Karpas-422 (cell line): ENCODE results near the gene NUP88. TPM values are rescaled to one million over a fixed set of nuclear protein-coding genes. Genes with fewer than 3 reads are reported as not detected.

Source experiments
- DNase-seq: peaks from one replicate; pipeline ENCODE4 v3.0.0-alpha.2; 2015
- H2AFZ ChIP-seq: fragments of 200-600 bp; sonication (generic); 2 replicates; pipeline ENCODE4 v1.6.1; 2014; ENCODE audit warnings: antibody characterized with exemption, low read length, mixed read lengths
- H3K27ac ChIP-seq: fragments of 200-600 bp; sonication (generic); 2 replicates; pipeline ENCODE4 v1.5.1; 2014; ENCODE audit warnings: mild to moderate bottlenecking, low read length, moderate library complexity
- H3K27me3 ChIP-seq: fragments of 200-600 bp; sonication (generic); 2 replicates; pipeline ENCODE4 v1.6.1; 2014; ENCODE audit warnings: low read length, mixed read lengths
- H3K36me3 ChIP-seq: fragments of 200-600 bp; sonication (generic); 2 replicates; pipeline ENCODE4 v1.6.1; 2014; ENCODE audit warnings: low read length, mixed read lengths; ENCODE audit not compliant: insufficient read depth
- H3K4me1 ChIP-seq: fragments of 200-600 bp; sonication (generic); 2 replicates; pipeline ENCODE4 v1.6.1; 2014; ENCODE audit warnings: mild to moderate bottlenecking, low read length, mixed read lengths
- H3K4me2 ChIP-seq: fragments of 200-600 bp; sonication (generic); 2 replicates; pipeline ENCODE4 v1.6.1; 2014; ENCODE audit warnings: low read length, low read depth, mild to moderate bottlenecking; ENCODE audit not compliant: poor library complexity, severe bottlenecking
- H3K4me3 ChIP-seq: fragments of 200-600 bp; sonication (generic); 2 replicates; pipeline ENCODE4 v1.5.1; 2014; ENCODE audit warnings: mild to moderate bottlenecking, antibody characterized with exemption, low read length, mixed read lengths
- H3K79me2 ChIP-seq: fragments of 200-600 bp; sonication (generic); 2 replicates; pipeline ENCODE4 v1.6.1; 2014; ENCODE audit warnings: mild to moderate bottlenecking, low read length, mixed read lengths
- H3K9ac ChIP-seq: fragments of 200-600 bp; sonication (generic); 2 replicates; pipeline ENCODE4 v1.6.0; 2014; ENCODE audit warnings: low read length
- H3K9me2 ChIP-seq: fragments of 200-600 bp; sonication (generic), shearing (Covaris generic); replicated peaks from 2 replicates; pipeline ENCODE4 v1.6.0; 2014; ENCODE audit warnings: mild to moderate bottlenecking, low read length, moderate library complexity; ENCODE audit not compliant: insufficient read depth
- H3K9me3 ChIP-seq: fragments of 300-700, 200-600 bp; sonication (generic); 2 replicates; pipeline ENCODE4 v1.6.1; 2014; ENCODE audit warnings: low read length, mixed read lengths
- H4K20me1 ChIP-seq: fragments of 200-600 bp; sonication (generic); 2 replicates; pipeline ENCODE4 v1.6.1; 2014; ENCODE audit warnings: mild to moderate bottlenecking, antibody characterized with exemption, low read length, low read depth; ENCODE audit not compliant: insufficient read depth
- total RNA-seq: library from RNA; depleted of rRNA; stranded (reverse); fragments of >200 nt; shearing (Covaris generic); gene quantifications from 2 replicates; pipeline ENCODE4 v1.2.3, GENCODE V29; 2014; ENCODE audit warnings: low replicate concordance

NUP88 gene
- total RNA-seq, 1 experiment from 2014 or later: 116 TPM

GRCh38 chr17:5429191-5429887 lies 9.9 kb upstream of the NUP88 start:
- Histone ChIP-seq H3K9me3 (no peaks in the 10 kb centered on the region), H3K79me2 (0 out of 2 replicates have a peak, but pooled peaks cover 8% of the 10 kb centered on the region), H3K9ac (no peak overlapping the region), H3K36me3 (peaks cover 44% of the 10 kb centered on the region), H3K4me3 (no peak overlapping the region), H3K4me2 (no peak overlapping the region), H3K27me3 (no peaks in the 10 kb centered on the region), H3K9me2 (no peaks in the 10 kb centered on the region), H3K4me1 (no peaks in the 10 kb centered on the region), H4K20me1 (0 out of 2 replicates have a peak, but pooled peaks cover 4% of the 10 kb centered on the region), H3K27ac (no peak overlapping the region), H2AFZ (no peak overlapping the region)
- DNase-seq: no peak

GRCh38 chr17:5425826-5426225 lies 6.4 kb upstream of the NUP88 start:
- H3K4me3 ChIP-seq: no peak overlapping the region
- H3K9me3 ChIP-seq: no peaks in the 10 kb centered on the region
- no peak overlapping the region for H3K9ac ChIP-seq
- no peak overlapping the region for H3K4me2 ChIP-seq
- no peaks in the 10 kb centered on the region for H3K27me3 ChIP-seq
- H3K4me1 ChIP-seq: peaks cover 8% of the 10 kb centered on the region
- no peaks in the 10 kb centered on the region for H3K9me2 ChIP-seq
- peaks cover 35% of the 10 kb centered on the region for H3K79me2 ChIP-seq
- H4K20me1 ChIP-seq: peaks cover 3% of the 10 kb centered on the region; the same call in 1 of the 2 replicates
- H2AFZ ChIP-seq: no peak overlapping the region
- no peak for DNase-seq
- H3K36me3 ChIP-seq: peaks cover 46% of the 10 kb centered on the region
- no peak overlapping the region for H3K27ac ChIP-seq

- no peak overlapping the region for H3K4me3 ChIP-seq
- H3K9me2 ChIP-seq: no peaks in the 10 kb centered on the region
- H3K79me2 ChIP-seq: peaks cover 43% of the 10 kb centered on the region
- peaks cover 46% of the 10 kb centered on the region for H3K36me3 ChIP-seq
- no peak overlapping the region for H2AFZ ChIP-seq
- no peak overlapping the region for H3K9ac ChIP-seq
- peaks cover 5% of the 10 kb centered on the region; the same call in 1 of the 2 replicates for H4K20me1 ChIP-seq
- no peaks in the 10 kb centered on the region for H3K9me3 ChIP-seq
- no peaks in the 10 kb centered on the region for H3K27me3 ChIP-seq
- H3K27ac ChIP-seq: no peak overlapping the region
- no peak for DNase-seq
- no peak overlapping the region for H3K4me2 ChIP-seq
- H3K4me1 ChIP-seq: peaks cover 10% of the 10 kb centered on the region
These were observed 5.4 kb upstream of the NUP88 start for GRCh38 chr17:5424909-5425308.

- Histone ChIP-seq H3K4me3 (no peak overlapping the region), H3K9me2 (no peaks in the 10 kb centered on the region), H3K4me2 (no peak overlapping the region), H3K27ac (no peak overlapping the region), H3K9me3 (no peaks in the 10 kb centered on the region), H3K9ac (no peak overlapping the region), H2AFZ (no peak overlapping the region), H3K4me1 (peaks cover 19% of the 10 kb centered on the region), H3K79me2 (peaks cover 62% of the 10 kb centered on the region), H4K20me1 (peaks cover 6% of the 10 kb centered on the region; the same call in 1 of the 2 replicates), H3K27me3 (no peaks in the 10 kb centered on the region), H3K36me3 (peaks cover 38% of the 10 kb centered on the region)
- DNase-seq: no peak
These were observed 3.0 kb upstream of the NUP88 start for GRCh38 chr17:5422505-5422904.

GRCh38 chr17:5419959-5420653 lies 644 bp upstream of the NUP88 start, which contains the start of gene RPAIN:
Gene RPAIN (plus strand): TSS chr17:5420182. CDS start chr17:5420211, 29 bp downstream.
- peaks cover 15% of the 10 kb centered on the region; the same call in 1 of the 2 replicates for H4K20me1 ChIP-seq
- H3K79me2 ChIP-seq: peaks cover 80% of the 10 kb centered on the region
- peak within 1 kb of the TSS; percentile 97 for H3K4me3 ChIP-seq
- H3K9ac ChIP-seq: peak within 1 kb of the TSS; percentile 96
- peak within 1 kb of the TSS; percentile 69; the same call in 1 of the 2 replicates for H2AFZ ChIP-seq
- peaks cover 44% of the 10 kb centered on the region for H3K36me3 ChIP-seq
- no peaks in the 10 kb centered on the region for H3K9me3 ChIP-seq
- H3K27ac ChIP-seq: peak within 1 kb of the TSS; percentile 91
- peak; percentile 97 for DNase-seq
- H3K4me1 ChIP-seq: peaks cover 27% of the 10 kb centered on the region
- H3K4me2 ChIP-seq: peak within 1 kb of the TSS; percentile 99
- no peaks in the 10 kb centered on the region for H3K27me3 ChIP-seq
- no peaks in the 10 kb centered on the region for H3K9me2 ChIP-seq

- H2AFZ ChIP-seq: peak overlapping the region; percentile 32; the same call in 1 of the 2 replicates
These were observed 555 bp downstream of the NUP88 start for GRCh38 chr17:5418858-5419355.

GRCh38 chr17:5416901-5417300 lies 2.6 kb downstream of the NUP88 start:
- Histone ChIP-seq H3K27ac (no peak overlapping the region), H2AFZ (no peak overlapping the region), H4K20me1 (peaks cover 27% of the 10 kb centered on the region), H3K4me3 (no peak overlapping the region), H3K4me2 (no peak overlapping the region), H3K36me3 (peaks cover 49% of the 10 kb centered on the region), H3K9me3 (no peaks in the 10 kb centered on the region), H3K27me3 (no peaks in the 10 kb centered on the region), H3K9ac (no peak overlapping the region), H3K4me1 (peaks cover 27% of the 10 kb centered on the region), H3K9me2 (no peaks in the 10 kb centered on the region), H3K79me2 (peaks cover 89% of the 10 kb centered on the region)
- DNase-seq: no peak

More at GRCh38 chr17:5418858-5419355, 555 bp downstream of the NUP88 start:
- H3K9me3 ChIP-seq: no peaks in the 10 kb centered on the region
- peaks cover 15% of the 10 kb centered on the region; the same call in 1 of the 2 replicates for H4K20me1 ChIP-seq
- H3K4me3 ChIP-seq: peak overlapping the region; percentile 97
- H3K36me3 ChIP-seq: peaks cover 42% of the 10 kb centered on the region
- peak overlapping the region; percentile 94 for H3K4me2 ChIP-seq
- no peaks in the 10 kb centered on the region for H3K9me2 ChIP-seq
- H3K9ac ChIP-seq: peak overlapping the region; percentile 96
- H3K4me1 ChIP-seq: peaks cover 27% of the 10 kb centered on the region
- H3K79me2 ChIP-seq: peaks cover 85% of the 10 kb centered on the region
- H3K27ac ChIP-seq: peak overlapping the region; percentile 91
- peak; percentile 92 for DNase-seq
- no peaks in the 10 kb centered on the region for H3K27me3 ChIP-seq

GRCh38 chr17:5413682-5414081 lies 5.8 kb downstream of the NUP88 start:
- Histone ChIP-seq H3K9me2 (no peaks in the 10 kb centered on the region), H3K79me2 (peaks cover 87% of the 10 kb centered on the region)

More at GRCh38 chr17:5413682-5414081, 5.8 kb downstream of the NUP88 start:
- Histone ChIP-seq H3K9ac (no peak overlapping the region), H3K36me3 (peaks cover 69% of the 10 kb centered on the region), H3K27me3 (no peaks in the 10 kb centered on the region), H3K4me2 (no peak overlapping the region), H3K27ac (no peak overlapping the region), H3K4me1 (peaks cover 17% of the 10 kb centered on the region), H4K20me1 (peaks cover 26% of the 10 kb centered on the region; the same call in 1 of the 2 replicates), H3K4me3 (no peak overlapping the region), H2AFZ (no peak overlapping the region), H3K9me3 (no peaks in the 10 kb centered on the region)
- DNase-seq: no peak
